Nephron progenitor cell (in vitro differentiated cells): Measurements from ENCODE around the gene PCSK6.
"Not testable (repeated sequence)": the region's sequence is repeated elsewhere in the genome, so short reads cannot be mapped to it uniquely, and the experiment has no call there.

Experiments
- DNase-seq: peaks from one replicate; pipeline ENCODE4 v3.0.0; 2021
- H3K27ac Mint-ChIP-seq: 2 replicates; pipeline ENCODE4 v1.8.0; 2021; ENCODE audit warnings: mild to moderate bottlenecking, moderate library complexity, mixed read lengths
- H3K27me3 Mint-ChIP-seq: 2 replicates; pipeline ENCODE4 v1.8.0; 2021; ENCODE audit warnings: mild to moderate bottlenecking, low read depth, mixed read lengths; ENCODE audit not compliant: poor library complexity
- H3K36me3 Mint-ChIP-seq: 2 replicates; pipeline ENCODE4 v1.8.0; 2021; ENCODE audit warnings: low read depth, mixed read lengths
- H3K4me1 Mint-ChIP-seq: 2 replicates; pipeline ENCODE4 v1.8.0; 2021; ENCODE audit warnings: mixed read lengths
- H3K4me3 Mint-ChIP-seq: 2 replicates; pipeline ENCODE4 v1.8.0; 2021; ENCODE audit warnings: mild to moderate bottlenecking, moderate library complexity, mixed read lengths
- H3K9me3 Mint-ChIP-seq: 2 replicates; pipeline ENCODE4 v1.8.0; 2021; ENCODE audit warnings: mild to moderate bottlenecking, moderate library complexity, mixed read lengths
- TF ChIP-seq, protein P1 (sequence below): fragments of 200-600 bp; sonication (generic); IDR thresholded peaks from 2 replicates; pipeline ENCODE4 v1.5.0; 2021; ENCODE audit warnings: antibody characterized with exemption

The PCSK6 gene

DNA sequence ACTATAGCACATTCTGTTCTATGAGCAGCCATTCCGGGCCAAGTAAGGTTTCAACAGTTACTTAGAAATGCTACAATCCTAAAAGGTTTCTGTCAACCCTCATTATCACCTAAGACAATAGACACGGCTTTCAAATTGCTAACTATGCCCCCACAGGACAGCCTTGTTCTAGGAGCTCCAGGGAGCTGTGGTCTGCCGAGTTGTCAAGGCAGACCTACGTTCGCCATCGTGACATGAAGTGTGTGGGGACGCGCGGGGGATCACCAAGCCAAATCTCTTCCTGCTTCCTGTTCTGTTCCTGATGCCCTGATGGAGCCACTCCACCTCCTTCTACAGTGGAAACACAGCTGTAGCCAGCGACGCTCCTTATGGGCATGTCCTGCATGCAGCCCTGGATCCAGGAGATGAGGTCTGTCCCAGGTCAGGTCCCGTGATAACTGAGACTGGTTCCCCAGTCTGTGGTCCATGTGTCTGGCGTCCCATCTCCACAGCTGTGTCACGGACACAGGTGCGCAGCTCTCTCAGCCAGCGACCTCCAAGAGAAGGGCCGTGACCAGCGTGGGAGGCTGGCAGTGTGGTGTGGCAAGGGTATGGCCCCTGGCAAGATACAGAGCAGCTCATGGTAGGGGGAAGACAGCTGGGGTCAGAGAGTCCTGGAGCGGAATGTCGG is 82.8 kb downstream of the PCSK6 start:
- TF ChIP-seq, protein P1, sequence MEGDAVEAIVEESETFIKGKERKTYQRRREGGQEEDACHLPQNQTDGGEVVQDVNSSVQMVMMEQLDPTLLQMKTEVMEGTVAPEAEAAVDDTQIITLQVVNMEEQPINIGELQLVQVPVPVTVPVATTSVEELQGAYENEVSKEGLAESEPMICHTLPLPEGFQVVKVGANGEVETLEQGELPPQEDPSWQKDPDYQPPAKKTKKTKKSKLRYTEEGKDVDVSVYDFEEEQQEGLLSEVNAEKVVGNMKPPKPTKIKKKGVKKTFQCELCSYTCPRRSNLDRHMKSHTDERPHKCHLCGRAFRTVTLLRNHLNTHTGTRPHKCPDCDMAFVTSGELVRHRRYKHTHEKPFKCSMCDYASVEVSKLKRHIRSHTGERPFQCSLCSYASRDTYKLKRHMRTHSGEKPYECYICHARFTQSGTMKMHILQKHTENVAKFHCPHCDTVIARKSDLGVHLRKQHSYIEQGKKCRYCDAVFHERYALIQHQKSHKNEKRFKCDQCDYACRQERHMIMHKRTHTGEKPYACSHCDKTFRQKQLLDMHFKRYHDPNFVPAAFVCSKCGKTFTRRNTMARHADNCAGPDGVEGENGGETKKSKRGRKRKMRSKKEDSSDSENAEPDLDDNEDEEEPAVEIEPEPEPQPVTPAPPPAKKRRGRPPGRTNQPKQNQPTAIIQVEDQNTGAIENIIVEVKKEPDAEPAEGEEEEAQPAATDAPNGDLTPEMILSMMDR = no peak
- peaks cover 8% of the 10 kb centered on the region for H3K27me3 Mint-ChIP-seq
- H3K4me3 Mint-ChIP-seq = no peak overlapping the region
- no peak overlapping the region for H3K27ac Mint-ChIP-seq
- H3K9me3 Mint-ChIP-seq = peaks cover under 1% of the 10 kb centered on the region
- no peak for DNase-seq
- no peaks in the 10 kb centered on the region for H3K36me3 Mint-ChIP-seq
- peaks cover 25% of the 10 kb centered on the region for H3K4me1 Mint-ChIP-seq

DNA sequence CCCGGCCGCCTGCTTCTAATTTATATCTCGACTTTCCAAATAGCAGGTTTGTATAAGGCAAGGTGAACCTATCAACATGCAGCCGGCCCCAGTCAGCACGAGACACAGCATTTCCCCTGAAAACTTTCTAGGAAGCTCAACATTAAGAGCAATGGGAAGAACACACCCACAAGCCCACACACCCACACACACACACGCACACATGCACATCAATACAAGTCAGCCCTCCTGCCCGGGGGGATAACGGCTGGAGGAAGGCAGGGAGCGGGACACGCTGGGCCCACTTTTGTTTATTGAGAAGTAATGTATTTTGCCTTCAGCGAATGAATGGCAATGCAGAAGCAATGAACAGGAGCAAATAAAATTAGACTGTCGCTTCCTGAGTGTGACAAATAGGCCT is 83.5 kb downstream of the PCSK6 start:
- Mint-ChIP-seq H3K4me3 (no peak overlapping the region), H3K27me3 (peaks cover 7% of the 10 kb centered on the region), H3K4me1 (peaks cover 25% of the 10 kb centered on the region), H3K27ac (no peak overlapping the region), H3K9me3 (peaks cover 5% of the 10 kb centered on the region), H3K36me3 (no peaks in the 10 kb centered on the region)
- DNase-seq = no peak
- TF ChIP-seq, protein P1 = no peak

DNA sequence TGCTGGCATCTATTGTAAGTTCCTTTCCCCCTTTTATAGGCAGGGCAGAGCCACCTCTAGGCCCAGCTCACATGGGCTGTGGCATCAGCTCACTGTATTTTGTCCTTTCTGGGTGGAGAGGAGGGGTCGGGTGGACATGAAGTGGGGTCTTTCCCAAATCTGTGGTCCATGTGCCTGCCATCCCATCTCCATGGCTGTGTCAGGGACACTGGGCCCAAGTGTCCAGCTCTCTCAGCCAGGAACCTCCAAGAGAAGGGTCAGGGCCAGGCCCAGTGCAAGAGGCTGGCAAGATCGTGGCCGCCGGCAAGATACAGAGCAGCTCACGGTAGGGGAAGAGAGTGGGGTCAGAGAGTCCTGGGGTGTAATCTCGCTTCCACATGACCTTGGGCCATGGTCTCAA is 85.3 kb downstream of the PCSK6 start:
- no peaks in the 10 kb centered on the region for H3K36me3 Mint-ChIP-seq
- H3K4me3 Mint-ChIP-seq = no peak overlapping the region
- TF ChIP-seq, protein P1 = no peak
- peaks cover 8% of the 10 kb centered on the region for H3K27me3 Mint-ChIP-seq
- no peak for DNase-seq
- peaks cover 25% of the 10 kb centered on the region for H3K4me1 Mint-ChIP-seq
- peaks cover 5% of the 10 kb centered on the region for H3K9me3 Mint-ChIP-seq
- peak overlapping the region; percentile 75 for H3K27ac Mint-ChIP-seq

DNA sequence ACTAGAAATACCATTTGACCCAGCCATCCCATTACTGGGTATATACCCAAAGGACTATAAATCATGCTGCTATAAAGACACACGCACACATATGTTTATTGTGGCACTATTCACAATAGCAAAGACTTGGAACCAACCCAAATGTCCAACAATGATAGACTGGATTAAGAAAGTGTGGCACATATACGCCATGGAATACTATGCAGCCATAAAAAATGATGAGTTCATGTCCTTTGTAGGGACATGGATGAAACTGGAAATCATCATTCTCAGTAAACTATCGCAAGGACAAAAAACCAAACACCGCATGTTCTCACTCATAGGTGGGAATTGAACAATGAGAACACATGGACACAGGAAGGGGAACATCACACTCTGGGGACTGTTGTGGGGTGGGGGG is 86.6 kb downstream of the PCSK6 start:
- not testable (repeated sequence) for H3K27ac Mint-ChIP-seq, H3K36me3 Mint-ChIP-seq, H3K4me3 Mint-ChIP-seq, DNase-seq, H3K9me3 Mint-ChIP-seq, H3K27me3 Mint-ChIP-seq
- peaks cover 30% of the 10 kb centered on the region for H3K4me1 Mint-ChIP-seq

DNA sequence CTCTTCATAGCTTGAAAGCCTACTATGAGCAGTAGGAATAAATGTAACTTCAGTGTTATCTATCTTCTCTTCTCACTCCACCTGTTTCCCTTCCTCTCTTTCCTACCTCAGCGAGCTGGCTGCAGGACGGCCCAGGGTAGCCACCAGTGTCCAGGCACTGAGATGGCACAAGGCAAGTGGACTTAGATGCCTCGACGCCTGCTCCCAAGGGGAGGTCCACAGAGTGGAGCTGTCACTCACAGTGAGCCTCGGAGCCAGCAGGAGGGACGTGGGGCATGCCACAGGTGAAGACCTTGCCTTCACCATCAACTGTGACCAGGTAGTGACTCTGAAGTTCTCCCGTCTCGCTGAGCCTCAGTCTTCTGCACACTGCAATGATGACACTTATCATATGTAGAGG is 88.2 kb downstream of the PCSK6 start:
- Mint-ChIP-seq H3K4me3 (no peak overlapping the region), H3K9me3 (peaks cover 5% of the 10 kb centered on the region), H3K36me3 (no peaks in the 10 kb centered on the region), H3K27me3 (peaks cover 11% of the 10 kb centered on the region), H3K4me1 (peaks cover 35% of the 10 kb centered on the region), H3K27ac (no peak overlapping the region)
- TF ChIP-seq, protein P1 = no peak
- no peak for DNase-seq

DNA sequence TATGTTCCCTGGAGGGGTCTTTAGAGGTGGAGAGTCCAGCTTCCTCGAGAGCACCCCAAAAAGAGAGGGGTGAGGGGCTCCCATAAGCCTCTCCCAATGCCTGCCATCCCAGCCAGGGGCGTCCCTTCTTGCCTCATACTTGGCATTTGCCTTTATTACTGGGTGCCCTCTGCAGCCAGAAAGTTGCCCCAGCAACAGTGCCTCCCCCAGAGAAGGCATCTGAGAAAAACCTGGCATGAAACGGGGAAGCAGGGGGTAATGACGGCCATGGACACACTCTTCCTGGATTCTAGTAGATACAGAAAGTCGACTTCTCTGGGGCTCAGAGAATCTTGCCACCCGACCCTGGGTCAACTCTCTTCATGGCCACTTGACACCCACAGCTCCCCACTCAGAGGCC is 90.1 kb downstream of the PCSK6 start:
- H3K4me3 Mint-ChIP-seq = no peak overlapping the region
- H3K27me3 Mint-ChIP-seq = peaks cover 18% of the 10 kb centered on the region

More for the DNA sequence above, 90.1 kb downstream of the PCSK6 start:
- H3K9me3 Mint-ChIP-seq = peaks cover 5% of the 10 kb centered on the region
- TF ChIP-seq, protein P1 = no peak
- H3K36me3 Mint-ChIP-seq = no peaks in the 10 kb centered on the region
- no peak overlapping the region for H3K27ac Mint-ChIP-seq
- H3K4me1 Mint-ChIP-seq = peaks cover 29% of the 10 kb centered on the region
- DNase-seq = no peak
